Hematopoietic multipotent progenitor cell treated with erythropoietin and hydrocortisone succinate and interleukin-3 and kit ligand, for 6 days (in vitro differentiated cells): Measurements from ENCODE around the gene EFHC2.
A peak's percentile ranks its signal among the peaks of the same experiment; 100 is the strongest.

ENCODE experiments used
- DNase-seq: peaks from one replicate; pipeline ENCODE4 v3.0.0-alpha.2; 2015

The EFHC2 gene

GRCh38 chrX:44144177-44144945 is 199.1 kb downstream of the EFHC2 start:
- DNase-seq = no peak

GRCh38 chrX:44143061-44143602 is 200.3 kb downstream of the EFHC2 start:
- no peak for DNase-seq

GRCh38 chrX:44130189-44130588 is 213.3 kb downstream of the EFHC2 start:
- no peak for DNase-seq

GRCh38 chrX:44113337-44113736 is 230.1 kb downstream of the EFHC2 start:
- DNase-seq = no peak

GRCh38 chrX:44106864-44107263 is 236.6 kb downstream of the EFHC2 start:
- peak; percentile 4 for DNase-seq

GRCh38 chrX:44105228-44105913 is 238.1 kb downstream of the EFHC2 start:
- no peak for DNase-seq

GRCh38 chrX:44104699-44105098 is 238.8 kb downstream of the EFHC2 start:
- no peak for DNase-seq

GRCh38 chrX:44101281-44101680 is 242.2 kb downstream of the EFHC2 start:
- no peak for DNase-seq

GRCh38 chrX:44099366-44099765 is 244.1 kb downstream of the EFHC2 start:
- DNase-seq = no peak
